GM18909 (cell line): ENCODE data around the gene COL20A1.
"Not testable (repeated sequence)": the region's sequence is repeated elsewhere in the genome, so short reads cannot be mapped to it uniquely, and the experiment has no call there.

Experiments used
- ATAC-seq: cut with Tn5 transposase; IDR thresholded peaks from one replicate; pipeline ENCODE4 v1.9.1; 2021; ENCODE audit warnings: mild to moderate bottlenecking; ENCODE audit not compliant: unreplicated experiment, poor library complexity

COL20A1 gene

DNA sequence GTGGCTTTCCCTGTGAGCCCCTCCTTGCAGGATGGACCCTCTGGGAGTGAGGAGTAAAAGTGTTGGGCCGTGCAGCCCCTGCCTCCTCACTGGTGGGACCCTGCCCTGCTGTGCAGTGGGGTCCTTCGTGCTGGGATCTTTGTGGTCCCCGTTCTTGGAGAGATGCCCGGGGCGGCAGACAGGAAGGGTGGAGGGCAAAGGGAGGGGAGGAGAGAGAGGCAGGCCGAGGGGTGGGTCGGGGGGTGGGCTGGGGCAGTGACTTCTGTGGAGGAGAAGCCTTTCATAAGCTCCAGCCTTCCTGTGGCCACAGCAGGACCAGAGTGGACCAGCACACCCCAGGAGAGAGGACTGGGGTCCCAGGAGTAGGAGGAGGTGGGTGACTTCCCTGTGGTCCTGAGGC lies at the start of gene COL20A1:
COL20A1 (plus strand) TSS at position 283 of the 400 bp plus-strand sequence. CDS start 1,922 bp downstream, outside the sequence.
- no peak for ATAC-seq

DNA sequence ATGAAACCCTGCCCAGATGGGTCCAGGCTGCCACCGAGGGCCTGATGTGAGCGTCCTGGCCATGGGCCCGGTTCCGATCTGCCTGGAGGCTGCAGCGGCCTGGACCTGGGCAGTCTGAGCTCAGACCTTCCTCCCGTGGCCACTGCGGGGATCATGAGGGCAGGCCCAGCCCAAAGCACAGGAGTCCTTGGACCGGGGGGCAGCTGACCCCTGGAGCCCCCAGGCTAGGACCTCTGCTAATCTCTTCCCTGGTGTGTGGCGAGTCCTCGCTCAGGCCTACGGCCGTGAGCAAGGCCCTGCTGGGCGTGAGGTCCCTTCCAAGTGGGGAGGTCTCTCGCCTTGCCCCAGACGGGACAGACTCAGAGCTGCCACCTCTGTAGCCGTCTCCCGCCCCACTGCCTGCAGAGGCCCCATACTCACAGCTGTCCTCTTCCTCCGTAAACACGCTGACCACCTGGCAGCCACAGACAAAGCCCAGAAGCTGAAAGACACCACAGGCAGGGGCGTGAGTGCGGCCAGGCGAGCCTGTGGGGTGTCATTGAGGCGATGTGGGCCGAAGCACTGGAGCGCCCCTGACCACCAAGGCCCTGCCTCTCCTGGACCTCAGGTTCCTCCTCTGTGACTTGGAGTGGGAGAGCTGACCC lies 49.3 kb upstream of the COL20A1 start:
- ATAC-seq: no peak

GRCh38 chr20:63244468-63244867 lies 48.5 kb upstream of the COL20A1 start:
- no peak for ATAC-seq

GRCh38 chr20:63246490-63247288 lies 46.3 kb upstream of the COL20A1 start:
- no peak for ATAC-seq

GRCh38 chr20:63247671-63248228 lies 45.2 kb upstream of the COL20A1 start:
- no peak for ATAC-seq

DNA sequence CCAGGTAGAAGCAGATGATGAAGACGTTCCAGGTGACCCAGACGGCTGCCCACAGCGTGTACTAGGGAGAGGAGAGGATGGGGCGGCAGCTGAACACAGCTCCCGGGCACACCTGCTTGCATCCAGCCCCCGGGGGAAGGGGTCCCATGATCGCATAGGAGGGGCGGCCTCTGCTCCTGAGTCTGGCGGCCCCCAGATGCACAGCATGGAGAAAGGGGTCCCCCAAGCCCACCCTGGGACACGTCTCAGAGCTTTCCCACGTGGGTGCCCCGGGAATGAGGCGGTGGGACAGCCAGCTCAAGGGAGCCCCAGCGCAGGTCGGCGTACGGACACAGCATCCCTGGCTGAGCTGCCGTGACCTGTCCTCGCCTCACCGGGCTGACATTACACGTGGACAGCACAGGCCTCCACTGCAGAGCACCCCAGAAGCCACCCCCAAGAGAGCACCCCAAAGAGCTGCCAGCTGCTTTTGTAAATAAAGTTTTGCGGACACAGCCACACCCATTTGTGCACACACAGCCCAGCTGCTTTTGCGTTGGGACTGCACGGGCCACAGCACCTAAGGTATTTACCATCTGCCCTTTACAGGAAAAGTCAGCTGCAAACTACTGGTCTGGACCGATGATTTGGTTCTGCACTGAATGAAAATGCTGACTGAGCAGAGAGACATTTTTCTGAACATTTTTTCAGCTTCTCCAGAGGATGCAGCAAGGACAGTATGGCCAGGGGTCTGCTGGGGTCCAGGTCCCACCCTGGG lies 44.0 kb upstream of the COL20A1 start:
- ATAC-seq: no peak

DNA sequence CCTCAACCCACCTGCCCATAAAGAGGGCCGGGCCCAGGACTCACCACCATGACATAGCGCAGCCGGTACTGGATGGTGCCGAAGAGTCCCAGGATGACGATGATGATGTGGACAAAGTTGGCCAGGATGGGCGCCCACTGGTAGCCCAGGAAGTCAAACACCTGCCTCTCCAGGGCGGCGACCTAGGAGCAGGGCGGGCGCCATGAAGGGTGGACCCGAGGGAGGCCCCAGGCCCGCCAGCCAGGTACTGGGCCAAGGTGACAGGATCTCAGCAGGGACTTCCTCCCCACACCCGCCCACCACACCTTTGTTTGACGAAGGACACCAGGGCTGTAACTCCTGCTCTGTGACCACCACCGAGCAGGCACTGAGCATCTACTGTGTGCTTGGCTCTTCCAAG lies 43.1 kb upstream of the COL20A1 start:
- no peak for ATAC-seq

DNA sequence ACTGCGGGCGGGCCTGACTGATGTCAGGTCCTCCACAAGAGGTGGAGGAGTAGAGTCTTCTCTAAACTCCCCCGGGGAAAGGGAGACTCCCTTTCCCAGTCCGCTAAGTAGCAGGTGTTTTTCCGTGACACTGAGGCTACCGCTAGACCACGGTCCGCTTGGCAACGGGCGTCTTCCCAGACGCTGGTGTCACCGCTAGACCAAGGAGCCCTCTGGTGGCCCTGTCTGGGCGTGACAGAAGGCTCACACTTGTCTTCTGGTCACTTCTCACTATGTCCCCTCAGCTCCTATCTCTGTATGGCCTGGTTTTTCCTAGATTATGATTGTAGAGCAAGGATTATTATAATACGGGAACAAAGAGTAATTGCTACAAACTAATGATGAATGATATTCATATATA lies 41.6 kb upstream of the COL20A1 start:
- not testable (repeated sequence) for ATAC-seq

- no peak for ATAC-seq
These were observed 40.7 kb upstream of the COL20A1 start for GRCh38 chr20:63252284-63252711.

- no peak for ATAC-seq
These were observed 39.9 kb upstream of the COL20A1 start for GRCh38 chr20:63253065-63253437.

GRCh38 chr20:63253438-63254231 lies 39.4 kb upstream of the COL20A1 start:
- ATAC-seq: no peak

GRCh38 chr20:63254232-63254605 lies 38.8 kb upstream of the COL20A1 start, which contains the start of gene NKAIN4:
TSS of gene NKAIN4 (minus strand) at chr20:63254463. CDS start at chr20:63254450, 13 bp downstream.
- no peak for ATAC-seq

GRCh38 chr20:63254606-63255384 lies 38.2 kb upstream of the COL20A1 start:
- no peak for ATAC-seq

DNA sequence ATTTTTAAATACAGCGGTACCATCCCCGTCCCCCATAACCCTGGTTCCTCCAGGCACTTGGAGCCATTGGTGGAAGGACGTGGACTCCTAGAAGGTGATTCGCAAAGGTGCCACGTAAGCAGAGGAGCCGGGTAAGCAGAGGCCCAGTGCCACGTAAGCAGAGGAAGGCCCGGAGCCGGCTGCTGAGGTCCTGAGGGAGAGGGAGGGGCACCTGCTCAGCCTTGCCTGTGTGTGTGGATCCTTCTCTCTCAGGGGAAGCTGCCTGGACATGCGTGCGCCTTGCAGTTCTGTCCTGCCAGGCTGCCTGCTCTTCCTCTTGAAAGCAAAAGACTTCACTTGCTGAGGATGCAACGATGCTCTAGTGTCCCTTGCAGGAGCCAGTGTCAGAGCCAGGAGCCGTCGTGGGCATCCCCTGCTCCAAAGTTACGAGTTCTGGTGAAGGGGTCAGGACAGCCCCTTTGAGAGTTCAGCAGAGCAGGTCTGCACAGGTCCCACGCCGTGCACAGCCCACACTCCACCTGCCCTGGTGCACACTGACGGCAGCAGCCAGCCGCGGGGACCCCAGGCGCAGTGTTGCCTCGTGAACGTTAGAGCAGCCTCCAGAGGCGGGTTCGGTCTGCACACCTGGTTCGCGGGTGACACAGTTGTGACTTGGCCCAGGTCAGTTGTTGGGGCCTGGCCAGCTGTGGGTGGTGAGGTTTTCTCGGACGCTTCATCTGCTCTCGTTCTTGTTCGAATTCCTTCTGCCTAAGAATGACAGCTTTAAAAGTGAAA lies 36.9 kb upstream of the COL20A1 start:
- no peak for ATAC-seq

DNA sequence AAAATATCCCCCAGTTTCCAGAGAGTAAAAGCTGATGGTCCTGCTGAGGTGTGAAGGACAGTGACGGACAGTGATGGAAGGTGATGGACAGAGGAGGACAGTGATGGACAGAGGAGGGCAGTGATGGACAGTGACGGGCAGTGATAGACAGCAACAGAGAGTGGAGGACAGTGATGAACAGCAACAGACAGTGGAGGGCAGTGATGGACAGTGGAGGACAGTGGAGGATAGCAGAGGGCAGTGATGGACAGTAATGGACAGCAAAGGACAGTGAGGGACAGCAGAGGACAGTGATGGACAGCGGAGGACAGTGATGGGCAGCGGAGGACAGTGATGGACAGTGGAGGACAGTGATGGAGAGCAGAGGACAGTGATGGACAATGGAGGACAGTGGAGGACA lies 36.0 kb upstream of the COL20A1 start:
- ATAC-seq: no peak

GRCh38 chr20:63257629-63258028 lies 35.4 kb upstream of the COL20A1 start:
- ATAC-seq: no peak

DNA sequence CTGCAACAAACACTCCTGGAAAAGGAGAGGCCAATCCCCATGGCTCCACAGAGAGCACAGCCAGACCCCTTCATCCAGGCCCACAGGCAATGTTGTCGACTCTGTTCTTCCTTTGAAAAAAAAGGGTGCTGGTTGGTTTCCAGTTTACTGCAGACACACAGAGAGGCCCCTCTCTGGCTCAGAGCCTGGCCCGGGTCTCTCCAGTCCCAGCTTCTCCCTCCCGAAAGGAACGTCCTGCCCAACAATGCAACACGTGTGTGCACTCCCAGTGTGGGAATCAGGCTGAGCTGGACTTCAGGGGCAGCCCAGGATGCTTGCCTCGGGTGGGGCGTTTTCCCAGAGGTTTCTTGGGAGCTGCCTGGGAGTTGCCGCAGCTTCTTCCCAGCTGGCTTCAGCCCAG lies 34.2 kb upstream of the COL20A1 start:
- no peak for ATAC-seq

- ATAC-seq: no peak
These were observed 33.1 kb upstream of the COL20A1 start for GRCh38 chr20:63259734-63260460.
